Measurements from ENCODE around the gene GMCL2. TPM values are rescaled to one million over a fixed set of nuclear protein-coding genes. Genes with fewer than 3 reads are reported as not detected.

The GMCL2 gene
- total and polyA plus RNA-seq, 2 experiments from 2014 or later: 0.07 TPM; not detected in 1

GRCh38 chr5:178186427-178186826 is 744 bp downstream of the GMCL2 start:
- Histone ChIP-seq H2AFZ (0 out of 2 replicates have a peak overlapping the region, but pooled peaks have one; percentile 0), H4K20me1 (replicated peaks; ENCODE audit: insufficient read depth) (no peaks in the 10 kb centered on the region), H3K9me2 (ENCODE audit: insufficient read depth) (no peaks in the 10 kb centered on the region), H3K27ac (ENCODE audit: low read depth) (no peak overlapping the region), H3K79me2 (replicated peaks; ENCODE audit: insufficient read depth) (no peaks in the 10 kb centered on the region), H3F3A (replicated peaks; ENCODE audit: low read depth) (0 out of 2 replicates have a peak, but pooled peaks cover 3% of the 10 kb centered on the region), H3K27me3 (ENCODE audit: insufficient read depth) (no peaks in the 10 kb centered on the region), H3K4me3 (no peak overlapping the region), H3K4me2 (no peak overlapping the region), H3K36me3 (ENCODE audit: insufficient read depth) (no peaks in the 10 kb centered on the region), H3K4me1 (ENCODE audit: insufficient read depth) (peaks cover 12% of the 10 kb centered on the region)
- ATAC-seq (no peak), DNase-seq (ENCODE audit: low spot score) (no peak)
- Mint-ChIP-seq H3K4me1 (peaks cover 8% of the 10 kb centered on the region), H3K27me3 (ENCODE audit: insufficient read depth, low read depth, poor library complexity) (peaks cover 11% of the 10 kb centered on the region), H3K9me3 (peaks cover 25% of the 10 kb centered on the region; the same call in 2 of the 3 replicates), H3K27ac (no peak overlapping the region), H3K36me3 (ENCODE audit: low read depth) (peaks cover 17% of the 10 kb centered on the region), H3K4me3 (no peak overlapping the region)
- TF ChIP-seq JUNB (IDR thresholded peaks at IDR 0.05; ENCODE audit: unreplicated experiment): no peak
- TF ChIP-seq POLR2AphosphoS5 (IDR thresholded peaks at IDR 0.05; ENCODE audit: low read depth): no peak
- TF ChIP-seq STAT1 (IDR thresholded peaks at IDR 0.05; ENCODE audit: unreplicated experiment): no peak
- TF ChIP-seq EZH2phosphoT487 (IDR thresholded peaks at IDR 0.05; ENCODE audit: unreplicated experiment): no peak
- no peak for TF ChIP-seq ZNF462 (CRISPR knock-in tag; IDR thresholded peaks at IDR 0.05)
- no peak for TF ChIP-seq ETS1 (IDR thresholded peaks at IDR 0.05)
- TF ChIP-seq REST (IDR thresholded peaks at IDR 0.05; ENCODE audit: unreplicated experiment): no peak
- no peak for TF ChIP-seq NANOG (IDR thresholded peaks at IDR 0.05; ENCODE audit: borderline replicate concordance)
- no peak for TF ChIP-seq ZNF331 (CRISPR knock-in tag; IDR thresholded peaks at IDR 0.05; ENCODE audit: low read depth)
- no peak for TF ChIP-seq CTCF (conservative IDR thresholded peaks at IDR 0.05; ENCODE audit: low read depth in 2 of 2)
- no peak for TF ChIP-seq ZNF114 (CRISPR knock-in tag; IDR thresholded peaks at IDR 0.05)
- TF ChIP-seq CREB1 (CRISPR knock-in tag; IDR thresholded peaks at IDR 0.05; ENCODE audit: low read depth): no peak
- no peak for TF ChIP-seq EZH2 (IDR thresholded peaks at IDR 0.05; ENCODE audit: low read depth, unreplicated experiment)

Data from GM23338 (cell line).